Measurements from ENCODE around the gene MYD88. TPM values are rescaled to one million over a fixed set of nuclear protein-coding genes. Genes with fewer than 3 reads are reported as not detected.

The MYD88 gene
- 9.3 TPM for polyA plus RNA-seq (2012; ENCODE audit: insufficient read depth, insufficient read length, low read depth)

- H3K4me1 ChIP-seq, result no peaks in the 10 kb centered on the region
- peak; percentile 56 for DNase-seq
Observed at GRCh38 chr3:38138349-38139190, at the start of gene MYD88. Gene MYD88, plus strand, starts transcription at chr3:38138661. Its CDS starts 40 bp downstream, at chr3:38138701.

DNA sequence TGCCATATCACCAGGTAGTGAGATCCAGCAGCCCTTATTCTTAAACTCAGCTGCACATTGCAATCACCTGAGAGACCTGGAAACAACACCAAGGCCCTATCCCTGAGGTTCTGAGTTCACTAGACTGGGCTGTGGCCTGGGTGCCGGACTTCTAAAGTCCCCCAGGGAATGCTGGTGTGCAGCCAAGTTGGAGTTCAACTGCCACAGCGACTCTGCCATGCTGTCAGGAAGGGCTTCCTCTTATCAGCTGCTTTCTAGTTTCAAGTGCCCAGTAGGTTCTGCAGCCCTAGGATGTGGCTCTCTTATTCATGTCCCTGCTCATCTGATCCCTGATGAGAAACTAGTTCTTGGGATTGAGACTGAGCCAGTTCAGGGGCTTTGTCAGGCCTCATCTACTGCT is 49.3 kb upstream of the MYD88 start:
- Histone ChIP-seq H3K9me3 (no peaks in the 10 kb centered on the region), H3K27me3 (no peaks in the 10 kb centered on the region), H3K4me3 (ENCODE audit: low read depth, low read length) (no peak overlapping the region), H3K4me1 (no peaks in the 10 kb centered on the region), H3K36me3 (no peaks in the 10 kb centered on the region)
- no peak for DNase-seq
- TF ChIP-seq, protein P1, sequence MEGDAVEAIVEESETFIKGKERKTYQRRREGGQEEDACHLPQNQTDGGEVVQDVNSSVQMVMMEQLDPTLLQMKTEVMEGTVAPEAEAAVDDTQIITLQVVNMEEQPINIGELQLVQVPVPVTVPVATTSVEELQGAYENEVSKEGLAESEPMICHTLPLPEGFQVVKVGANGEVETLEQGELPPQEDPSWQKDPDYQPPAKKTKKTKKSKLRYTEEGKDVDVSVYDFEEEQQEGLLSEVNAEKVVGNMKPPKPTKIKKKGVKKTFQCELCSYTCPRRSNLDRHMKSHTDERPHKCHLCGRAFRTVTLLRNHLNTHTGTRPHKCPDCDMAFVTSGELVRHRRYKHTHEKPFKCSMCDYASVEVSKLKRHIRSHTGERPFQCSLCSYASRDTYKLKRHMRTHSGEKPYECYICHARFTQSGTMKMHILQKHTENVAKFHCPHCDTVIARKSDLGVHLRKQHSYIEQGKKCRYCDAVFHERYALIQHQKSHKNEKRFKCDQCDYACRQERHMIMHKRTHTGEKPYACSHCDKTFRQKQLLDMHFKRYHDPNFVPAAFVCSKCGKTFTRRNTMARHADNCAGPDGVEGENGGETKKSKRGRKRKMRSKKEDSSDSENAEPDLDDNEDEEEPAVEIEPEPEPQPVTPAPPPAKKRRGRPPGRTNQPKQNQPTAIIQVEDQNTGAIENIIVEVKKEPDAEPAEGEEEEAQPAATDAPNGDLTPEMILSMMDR (IDR thresholded peaks at IDR 0.05; ENCODE audit: low read depth, low read length), result no peak

More at GRCh38 chr3:38138349-38139190, at the start of gene MYD88:
- TF ChIP-seq, protein P1 (IDR thresholded peaks at IDR 0.05; ENCODE audit: low read depth, low read length), result no peak
- Histone ChIP-seq H3K9me3 (no peaks in the 10 kb centered on the region), H3K36me3 (no peaks in the 10 kb centered on the region), H3K4me3 (ENCODE audit: low read depth, low read length) (peak within 1 kb of the TSS; percentile 68), H3K27me3 (no peaks in the 10 kb centered on the region)

- no peak for DNase-seq
- Histone ChIP-seq H3K27me3 (no peaks in the 10 kb centered on the region), H3K4me1 (no peaks in the 10 kb centered on the region), H3K9me3 (no peaks in the 10 kb centered on the region), H3K36me3 (no peaks in the 10 kb centered on the region), H3K4me3 (ENCODE audit: low read depth, low read length) (no peak overlapping the region)
- TF ChIP-seq, protein P1 (IDR thresholded peaks at IDR 0.05; ENCODE audit: low read depth, low read length), result no peak
Observed at GRCh38 chr3:38090453-38090852, 48.0 kb upstream of the MYD88 start.

DNA sequence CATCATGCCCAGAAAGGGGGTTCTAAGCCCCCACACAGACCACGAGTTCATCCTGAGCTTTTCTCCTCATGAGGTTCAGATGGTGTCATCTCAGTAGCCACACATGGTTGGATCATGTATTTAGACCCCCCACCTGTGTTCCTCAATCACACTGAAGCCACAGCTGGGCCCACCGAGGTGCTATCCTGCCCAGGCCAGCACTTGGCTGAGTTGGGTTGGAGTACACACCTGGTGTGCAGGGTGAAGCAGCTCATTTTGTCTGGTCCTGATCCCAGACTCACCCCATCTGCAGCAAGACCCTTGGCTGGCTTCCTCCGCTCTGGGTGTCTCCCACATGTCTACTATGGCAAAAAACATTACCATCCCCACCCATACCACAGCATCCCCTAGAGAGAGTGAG is 43.5 kb upstream of the MYD88 start:
- TF ChIP-seq, protein P1 (IDR thresholded peaks at IDR 0.05; ENCODE audit: low read depth, low read length), result no peak
- no peaks in the 10 kb centered on the region for H3K36me3 ChIP-seq
- no peak overlapping the region for H3K4me3 ChIP-seq (ENCODE audit: low read depth, low read length)
- no peak for DNase-seq
- no peaks in the 10 kb centered on the region for H3K9me3 ChIP-seq
- H3K4me1 ChIP-seq, result no peaks in the 10 kb centered on the region
- no peaks in the 10 kb centered on the region for H3K27me3 ChIP-seq

GRCh38 chr3:38095669-38096483 is 42.6 kb upstream of the MYD88 start:
- no peak overlapping the region for H3K4me3 ChIP-seq (ENCODE audit: low read depth, low read length)
- H3K9me3 ChIP-seq, result no peaks in the 10 kb centered on the region
- no peak for DNase-seq
- no peaks in the 10 kb centered on the region for H3K36me3 ChIP-seq
- TF ChIP-seq, protein P1 (IDR thresholded peaks at IDR 0.05; ENCODE audit: low read depth, low read length), result no peak
- no peaks in the 10 kb centered on the region for H3K27me3 ChIP-seq
- H3K4me1 ChIP-seq, result no peaks in the 10 kb centered on the region

Measured in BE2C (cell line).